ENCODE data around the gene ZFR.
"Not testable (repeated sequence)": the region's sequence is repeated elsewhere in the genome, so short reads cannot be mapped to it uniquely, and the experiment has no call there.

The ZFR gene

DNA sequence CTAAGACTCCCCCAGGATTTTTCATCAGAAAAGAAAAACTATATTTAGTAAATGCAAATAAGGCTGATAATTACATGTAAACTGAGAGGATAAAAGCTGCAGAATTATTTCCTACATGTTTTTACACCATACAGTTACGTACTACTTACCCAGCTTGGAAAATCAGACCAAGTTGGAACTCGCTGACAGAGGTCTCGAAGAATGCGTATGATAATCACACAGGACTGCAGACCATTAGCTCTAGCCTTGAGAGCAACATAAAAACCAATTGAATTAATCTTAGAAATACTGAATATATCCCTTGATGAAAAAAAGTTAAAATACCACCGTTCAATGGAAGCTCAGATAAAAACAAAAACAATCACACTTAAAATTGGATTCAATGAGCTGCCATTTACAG lies 65.6 kb downstream of the ZFR start:
- ChIA-PET POLR2A (ENCODE audit: low non-redundant PET) (no interaction called here), CTCF (interaction anchor here (0.6 to 0.8 kb wide), 3 partner anchors 13 to 147 kb away, joined by 3 to 4 read pairs (median 3); no protein-coding TSS in a partner anchor)

DNA sequence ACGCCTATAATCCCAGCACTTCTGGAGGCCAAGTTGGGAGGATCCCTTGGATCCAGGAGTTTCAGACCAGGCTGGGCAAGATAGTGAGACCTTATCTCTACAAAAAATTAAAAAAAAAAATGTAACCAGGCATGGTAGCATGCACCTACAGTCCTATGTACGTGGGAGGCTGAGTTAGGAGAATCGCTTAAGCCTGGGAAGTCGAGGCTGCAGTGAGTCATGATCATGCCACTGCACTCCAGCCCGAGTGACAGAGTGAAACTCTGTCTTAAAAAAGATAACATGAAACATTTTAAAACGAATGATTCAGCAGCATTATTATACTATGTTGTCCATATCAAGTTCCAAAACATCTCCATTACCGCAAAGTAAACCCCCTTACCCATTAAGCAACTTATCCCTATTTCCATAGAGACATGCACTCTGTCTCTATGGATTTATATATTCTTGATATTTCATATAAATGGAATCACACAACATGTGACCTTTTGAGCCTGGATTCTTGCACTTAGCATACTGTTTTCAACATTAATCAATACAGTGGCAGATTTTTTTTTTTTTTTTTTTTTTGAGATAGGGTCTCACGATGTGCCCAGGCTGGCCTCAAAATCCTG lies 74.9 kb downstream of the ZFR start:
- no peak overlapping the region for H3K27ac ChIP-seq
- ChIA-PET POLR2A (ENCODE audit: low non-redundant PET) (no interaction called here), CTCF (no interaction called here)
- DNase-seq (ENCODE audit: low spot score) = no peak
- no peak for TF ChIP-seq CTCF (conservative IDR thresholded peaks at IDR 0.05; ENCODE audit: low read depth)

More for the DNA sequence above, 65.6 kb downstream of the ZFR start:
- no peak for TF ChIP-seq CTCF (conservative IDR thresholded peaks at IDR 0.05; ENCODE audit: low read depth)
- no peak overlapping the region for H3K27ac ChIP-seq
- no peak for DNase-seq (ENCODE audit: low spot score)

DNA sequence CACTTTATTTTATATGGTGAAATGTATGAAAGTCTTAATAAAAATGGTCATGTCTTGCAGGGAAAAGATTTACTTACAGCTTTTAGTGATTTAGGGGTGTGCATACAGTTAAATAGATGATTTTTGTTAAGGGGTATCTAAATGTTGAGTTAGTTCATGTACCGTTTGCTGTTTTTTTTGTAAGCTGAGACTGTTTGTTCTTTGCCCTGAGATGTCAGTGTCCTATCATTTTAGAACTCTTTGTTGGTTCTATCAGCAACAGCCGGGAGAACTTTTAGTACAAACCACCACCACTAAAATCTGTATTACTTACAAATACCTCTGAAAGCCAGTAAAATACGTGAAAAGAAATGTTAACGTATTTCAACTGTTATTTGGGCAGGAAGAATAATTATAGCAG lies 75.5 kb downstream of the ZFR start:
- ChIA-PET CTCF (no interaction called here), POLR2A (ENCODE audit: low non-redundant PET) (no interaction called here)
- no peak overlapping the region for H3K27ac ChIP-seq

GRCh38 chr5:32367271-32367670 lies 77.3 kb downstream of the ZFR start:
- CTCF ChIA-PET; DNase-seq (ENCODE audit: low spot score); POLR2A ChIA-PET (ENCODE audit: low non-redundant PET); H3K27ac ChIP-seq: not testable (repeated sequence)

More for the DNA sequence above, 75.5 kb downstream of the ZFR start:
- no peak for DNase-seq (ENCODE audit: low spot score)
- TF ChIP-seq CTCF (conservative IDR thresholded peaks at IDR 0.05; ENCODE audit: low read depth) = no peak

DNA sequence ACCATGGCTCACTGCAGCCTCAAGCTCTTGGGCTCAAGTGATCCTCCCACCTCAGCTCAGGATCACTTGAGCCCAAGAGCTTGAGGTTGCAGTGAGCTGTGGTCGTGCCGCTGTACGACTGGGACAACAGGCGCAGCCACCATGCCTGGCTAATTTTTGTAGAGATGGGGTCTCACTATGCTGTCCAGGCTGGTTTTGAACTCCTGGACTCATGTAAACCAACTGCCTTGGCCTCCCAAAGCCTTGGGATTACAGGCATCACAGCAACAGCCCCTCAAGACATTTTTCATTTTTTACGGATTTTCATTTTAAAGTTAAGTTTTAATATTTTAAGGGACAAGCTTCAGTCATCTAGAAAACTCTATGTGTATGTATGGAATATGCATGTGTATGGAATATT lies 78.9 kb downstream of the ZFR start:
- ChIA-PET POLR2A (ENCODE audit: low non-redundant PET) (no interaction called here), CTCF (interaction anchor here (1.2 kb wide), 1 partner anchor 176 kb away, joined by 3 read pairs; no protein-coding TSS in a partner anchor)
- H3K27ac ChIP-seq = no peak overlapping the region
- no peak for DNase-seq (ENCODE audit: low spot score)
- TF ChIP-seq CTCF (conservative IDR thresholded peaks at IDR 0.05; ENCODE audit: low read depth) = no peak

- no peak overlapping the region for H3K27ac ChIP-seq
- ChIA-PET CTCF (no interaction called here), POLR2A (ENCODE audit: low non-redundant PET) (no interaction called here)
- DNase-seq (ENCODE audit: low spot score) = no peak
- TF ChIP-seq CTCF (conservative IDR thresholded peaks at IDR 0.05; ENCODE audit: low read depth) = no peak
Observed at GRCh38 chr5:32363030-32363429, 81.5 kb downstream of the ZFR start.

DNA sequence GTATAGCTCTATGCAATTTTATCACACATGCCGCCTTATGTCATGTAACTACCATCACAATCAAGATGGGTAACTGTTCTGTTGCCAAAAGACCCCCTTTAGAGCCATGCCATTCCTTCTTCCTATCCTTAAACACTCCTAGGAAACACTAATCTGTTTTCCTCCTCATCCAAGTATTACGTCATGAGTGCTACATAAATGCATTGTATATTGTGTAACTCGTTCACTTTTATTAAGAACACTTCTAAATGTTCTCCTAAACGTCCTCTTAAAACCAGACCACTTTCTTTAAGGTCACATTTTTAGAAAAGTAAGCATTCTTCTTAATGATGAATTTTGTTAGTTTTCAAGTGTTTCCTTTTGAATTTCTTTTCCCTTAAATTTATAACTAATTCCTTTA lies 82.0 kb downstream of the ZFR start:
- no peak overlapping the region for H3K27ac ChIP-seq
- ChIA-PET CTCF (no interaction called here), POLR2A (ENCODE audit: low non-redundant PET) (no interaction called here)
- no peak for DNase-seq (ENCODE audit: low spot score)
- TF ChIP-seq CTCF (conservative IDR thresholded peaks at IDR 0.05; ENCODE audit: low read depth) = no peak

Data from RWPE1 (cell line).